GM12878 (cell line): ENCODE measurements around the gene SEC16A. TPM values are rescaled to one million over a fixed set of nuclear protein-coding genes. Genes with fewer than 3 reads are reported as not detected.

Source experiments
- ATAC-seq: fragments of 200-7000 bp; cut with Tn5 transposase; 3 replicates; pipeline ENCODE4 v1.9.1; 2020; ENCODE audit warnings: mild to moderate bottlenecking, moderate library complexity
- BruUV-seq: library from RNA; stranded (reverse); fragments of 400-500 nt; replicated peaks from 2 replicates; lab custom pipeline; 2021; lab: Mats Ljungman, UMichigan
- CTCF ChIA-PET: fragments of 300-600 bp; sonication (Branson Sonifier 250); formaldehyde crosslinking; extraction: SDS; loops from one replicate; lab custom pipeline; 2021; ENCODE audit warnings: inconsistent platforms; lab: Yijun Ruan, JAX
- POLR2A ChIA-PET: fragments of 350-600 bp; formaldehyde crosslinking; extraction: SDS; loops from one replicate; lab custom pipeline; 2021; ENCODE audit warnings: inconsistent platforms; lab: Charles Lee
- RAD21 ChIA-PET: fragments of 300-600 bp; sonication (Branson Sonifier 250); formaldehyde crosslinking; loops from one replicate; lab custom pipeline; 2023; ENCODE audit warnings: antibody characterized with exemption; ENCODE audit not compliant: unreplicated experiment; lab: Charles Lee
- SMC1A ChIA-PET: fragments of 300-600 bp; sonication (Branson Sonifier 250); formaldehyde crosslinking; loops from one replicate; lab custom pipeline; 2023; ENCODE audit not compliant: unreplicated experiment, uncharacterized antibody; lab: Charles Lee
- DNase-seq: peaks from one replicate; pipeline ENCODE4 v3.0.0-alpha.2; 2011; ENCODE audit warnings: low read depth, low spot score
- FAIRE-seq: peaks from 3 replicates; lab custom pipeline; 2011; peaks lifted over from hg19 to GRCh38; lab: Jason Lieb, UNC
- H2AFZ ChIP-seq: 2 replicates; pipeline ENCODE4 v1.6.0; 2011; ENCODE audit warnings: low read depth, low read length, control low read depth; ENCODE audit not compliant: control insufficient read depth
- H3K27ac ChIP-seq: 2 replicates; pipeline ENCODE4 v1.5.1; 2011; ENCODE audit warnings: control low read depth; ENCODE audit not compliant: control insufficient read depth, insufficient read depth
- H3K27me3 ChIP-seq, 2 experiments: replicated peaks in 1 of 2; 2 replicates each; pipeline versions ENCODE4 v1.6.0 to v1.6.1; 2011; ENCODE audit warnings: low read length in 1 of 2; ENCODE audit not compliant: control insufficient read depth in 2 of 2, insufficient read depth in 2 of 2
- H3K36me3 ChIP-seq, 2 experiments: 2 replicates each; pipeline ENCODE4 v1.5.1; 2011; ENCODE audit warnings: low read length in 1 of 2; ENCODE audit not compliant: control insufficient read depth in 2 of 2, insufficient read depth in 2 of 2
- H3K4me1 ChIP-seq: 2 replicates; pipeline ENCODE4 v1.6.1; 2011; ENCODE audit warnings: mild to moderate bottlenecking, low read length, moderate library complexity, mixed read lengths; ENCODE audit not compliant: control insufficient read depth, insufficient read depth
- H3K4me2 ChIP-seq: 2 replicates; pipeline ENCODE4 v1.6.0; 2011; ENCODE audit warnings: control low read depth; ENCODE audit not compliant: control insufficient read depth, insufficient read depth
- H3K4me3 ChIP-seq: fragments of 200-600 bp; sonication (generic); 2 replicates; pipeline ENCODE4 v1.5.1; 2016
- H3K79me2 ChIP-seq: 2 replicates; pipeline ENCODE4 v1.6.0; 2011; ENCODE audit warnings: low read length; ENCODE audit not compliant: control insufficient read depth, insufficient read depth
- H3K9ac ChIP-seq: 2 replicates; pipeline ENCODE4 v1.8.0; 2011; ENCODE audit warnings: low read length, control low read depth, mixed read lengths; ENCODE audit not compliant: control insufficient read depth, insufficient read depth
- H3K9me3 ChIP-seq: replicated peaks from 3 replicates; pipeline ENCODE4 v1.5.1; 2011; ENCODE audit warnings: mild to moderate bottlenecking, low read length; ENCODE audit not compliant: control insufficient read depth, insufficient read depth
- H4K20me1 ChIP-seq: 2 replicates; pipeline ENCODE4 v1.6.0; 2011; ENCODE audit not compliant: control insufficient read depth, insufficient read depth
- EZH2 ChIP-seq: IDR thresholded peaks from 2 replicates; pipeline ENCODE4 v1.6.1; 2012; ENCODE audit warnings: low read depth, mild to moderate bottlenecking, control low read depth, inconsistent platforms, low read length, borderline replicate concordance; ENCODE audit not compliant: control insufficient read depth
- IKZF2 ChIP-seq, 2 experiments: fragments of 450-650 bp; IDR thresholded peaks; 2 replicates each; pipeline ENCODE4 v1.6.1; 2017; ENCODE audit warnings: mild to moderate bottlenecking in 2 of 2, moderate library complexity in 2 of 2
- NBN ChIP-seq: fragments of 450-650 bp; IDR thresholded peaks from 2 replicates; pipeline ENCODE4 v1.6.1; 2016
- ZSCAN29 ChIP-seq: fragments of 450-650 bp; IDR thresholded peaks from 2 replicates; pipeline ENCODE4 v1.6.1; 2017; ENCODE audit warnings: mild to moderate bottlenecking, moderate library complexity
- WGBS: methylation state at CpG from one replicate; pipeline ENCODE4 v1.1.6; 2016; ENCODE audit warnings: low lambda C conversion rate; ENCODE audit not compliant: insufficient replicate concordance, insufficient coverage; ENCODE audit errors: missing lambda C conversion rate; 5-methylcytosine and 5-hydroxymethylcytosine counted together
- in situ Hi-C: fragments of 300-500 bp; cut with MboI; formaldehyde crosslinking; loops from 9 replicates; pipeline ENCODE4 v1.14.3; 2018; ENCODE audit warnings: mixed read lengths
- intact Hi-C: fragments of 100-400 bp; cut with micrococcal nuclease; formaldehyde crosslinking; loops from one replicate; pipeline ENCODE4 v1.14.2; 2022; ENCODE audit not compliant: unreplicated experiment
- polyA plus RNA-seq, 11 experiments: library from polyadenylated mRNA; depleted of rRNA in 4 of 11; unstranded in 6 of 11; stranded (reverse) in 5 of 11; fragments of >200 nt; fragmentation: Nextera tagmentation in 4 of 11; fragmentation: Illumina TruSeq in 1 of 11; extraction: Ambion mirVana in 4 of 11; extraction: Trizol in 1 of 11; gene quantifications; 1 replicate in 1 of 11; 2 replicates in 10 of 11; pipeline versions ENCODE4 v1.2.1 to v1.2.3, GENCODE V29; 2011 to 2016; ENCODE audit warnings: inconsistent platforms in 2 of 11, missing spikeins in 2 of 11, low read depth in 1 of 11
- total RNA-seq, 4 experiments: library from RNA; depleted of rRNA in 3 of 4; stranded (reverse); fragments of >200 nt in 3 of 4; fragmentation: Illumina TruSeq in 1 of 4; extraction: Trizol in 1 of 4; gene quantifications; 2 replicates each; pipeline versions ENCODE4 v1.2.1 to v1.2.3, GENCODE V29; 2013 to 2021
- TF ChIP-seq, protein P1 (sequence below): fragments of 450-650 bp; formaldehyde crosslinking; IDR thresholded peaks from 2 replicates; pipeline ENCODE4 v1.4.0; 2020; ENCODE audit warnings: mild to moderate bottlenecking, moderate library complexity

Gene SEC16A
- total and polyA plus RNA-seq, 10 of the 15 experiments (the other 5 are each of a cell fraction or from before 2014, with no cell fraction given): 9.9 to 59.1 (median 21.7) TPM

DNA sequence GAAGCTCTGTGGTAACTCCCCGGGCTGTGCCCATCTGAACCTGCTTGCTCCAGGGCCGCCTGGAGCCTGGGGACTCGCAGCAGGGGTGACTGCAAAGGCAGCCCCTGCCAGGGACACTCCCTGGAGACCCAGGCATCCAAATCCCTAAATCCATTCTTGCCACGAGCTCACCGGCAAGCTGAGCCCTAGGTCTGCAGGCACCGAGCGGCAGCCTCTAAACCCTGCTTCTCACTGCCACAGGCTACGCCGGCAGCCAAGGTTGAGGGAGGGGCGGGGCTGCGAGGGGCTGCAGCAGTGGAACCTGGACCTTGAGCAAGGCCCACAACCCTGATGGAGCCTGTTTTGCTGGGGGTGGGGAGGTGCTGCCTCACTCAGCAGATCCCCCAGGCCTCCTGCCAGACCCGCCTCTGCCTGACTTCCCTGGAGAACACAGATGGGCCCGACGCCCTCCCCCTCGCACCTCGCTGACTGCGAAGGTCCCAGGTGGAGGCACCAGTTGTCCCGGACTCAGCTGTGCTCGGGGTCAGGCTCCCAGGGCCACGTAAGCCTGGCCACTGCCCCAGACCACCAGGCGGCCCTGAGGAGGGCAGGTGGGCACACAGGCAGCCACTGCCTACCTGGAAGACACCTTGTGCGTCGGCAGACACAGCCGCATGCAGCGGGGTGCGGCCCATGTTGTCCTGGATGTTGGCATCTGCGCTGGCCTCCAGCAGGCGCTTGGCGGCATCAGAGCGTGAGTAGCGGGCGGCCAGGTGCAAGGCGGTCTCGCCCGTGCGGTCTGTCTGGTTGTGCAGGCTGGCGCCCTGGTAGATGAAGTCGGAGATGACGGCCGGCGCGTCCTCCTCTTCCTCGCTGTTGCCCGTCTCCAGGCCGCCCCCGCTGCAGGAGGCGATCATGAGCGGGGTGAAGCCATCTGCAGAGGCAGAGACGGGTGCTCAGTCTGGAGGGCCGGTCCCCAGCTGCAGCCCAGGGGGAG lies 17.4 kb upstream of the SEC16A start:
- POLR2A ChIA-PET: no interaction called here
- RAD21 ChIA-PET: no interaction called here

More for the DNA sequence above, 17.4 kb upstream of the SEC16A start:
- no peak for FAIRE-seq
- Histone ChIP-seq H3K9ac (no peak overlapping the region), H3K4me1 (no peaks in the 10 kb centered on the region), H3K4me2 (no peak overlapping the region), H3K4me3 (no peak overlapping the region), H3K79me2 (no peaks in the 10 kb centered on the region), H2AFZ (no peak overlapping the region), H3K27ac (no peak overlapping the region), H3K36me3 (peaks cover 0 to 42% of the 10 kb centered on the region in 2 experiments; a peak in 2 of 4 replicates), H3K9me3 (no peaks in the 10 kb centered on the region), H3K27me3 (no peaks in the 10 kb centered on the region), H4K20me1 (no peaks in the 10 kb centered on the region)
- ATAC-seq: no peak
- TF ChIP-seq, protein P1, sequence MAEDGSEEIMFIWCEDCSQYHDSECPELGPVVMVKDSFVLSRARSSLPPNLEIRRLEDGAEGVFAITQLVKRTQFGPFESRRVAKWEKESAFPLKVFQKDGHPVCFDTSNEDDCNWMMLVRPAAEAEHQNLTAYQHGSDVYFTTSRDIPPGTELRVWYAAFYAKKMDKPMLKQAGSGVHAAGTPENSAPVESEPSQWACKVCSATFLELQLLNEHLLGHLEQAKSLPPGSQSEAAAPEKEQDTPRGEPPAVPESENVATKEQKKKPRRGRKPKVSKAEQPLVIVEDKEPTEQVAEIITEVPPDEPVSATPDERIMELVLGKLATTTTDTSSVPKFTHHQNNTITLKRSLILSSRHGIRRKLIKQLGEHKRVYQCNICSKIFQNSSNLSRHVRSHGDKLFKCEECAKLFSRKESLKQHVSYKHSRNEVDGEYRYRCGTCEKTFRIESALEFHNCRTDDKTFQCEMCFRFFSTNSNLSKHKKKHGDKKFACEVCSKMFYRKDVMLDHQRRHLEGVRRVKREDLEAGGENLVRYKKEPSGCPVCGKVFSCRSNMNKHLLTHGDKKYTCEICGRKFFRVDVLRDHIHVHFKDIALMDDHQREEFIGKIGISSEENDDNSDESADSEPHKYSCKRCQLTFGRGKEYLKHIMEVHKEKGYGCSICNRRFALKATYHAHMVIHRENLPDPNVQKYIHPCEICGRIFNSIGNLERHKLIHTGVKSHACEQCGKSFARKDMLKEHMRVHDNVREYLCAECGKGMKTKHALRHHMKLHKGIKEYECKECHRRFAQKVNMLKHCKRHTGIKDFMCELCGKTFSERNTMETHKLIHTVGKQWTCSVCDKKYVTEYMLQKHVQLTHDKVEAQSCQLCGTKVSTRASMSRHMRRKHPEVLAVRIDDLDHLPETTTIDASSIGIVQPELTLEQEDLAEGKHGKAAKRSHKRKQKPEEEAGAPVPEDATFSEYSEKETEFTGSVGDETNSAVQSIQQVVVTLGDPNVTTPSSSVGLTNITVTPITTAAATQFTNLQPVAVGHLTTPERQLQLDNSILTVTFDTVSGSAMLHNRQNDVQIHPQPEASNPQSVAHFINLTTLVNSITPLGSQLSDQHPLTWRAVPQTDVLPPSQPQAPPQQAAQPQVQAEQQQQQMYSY (CRISPR knock-in tag): no peak
- TF ChIP-seq EZH2 (no peak), IKZF2 (IDR thresholded peaks at IDR 0.05) (no peak), ZSCAN29 (no peak), NBN (no peak)
- ChIA-PET CTCF (interaction anchor here (1.0 to 1.7 kb wide), 2 partner anchors 16 to 125 kb away, joined by 4 read pairs; no protein-coding TSS in a partner anchor), SMC1A (no interaction called here)
- in situ Hi-C loops (no loop called here), intact Hi-C loops (no loop called here)
- no peak for DNase-seq
- WGBS: 94% methylated on average over 48 of the region's 50 CpGs
- BruUV-seq: no TSS peak
